Umbilical cord (tissue), 1 donor: ENCODE results near the gene NUDT16L1. TPM values are rescaled to one million over a fixed set of nuclear protein-coding genes. Genes with fewer than 3 reads are reported as not detected.

Experiments
- total RNA-seq: library from RNA; depleted of rRNA; stranded (reverse); fragments of >200 nt; gene quantifications from one replicate; pipeline ENCODE4 v1.2.3, GENCODE V29; 2014; ENCODE audit warnings: low replicate concordance; ENCODE audit not compliant: insufficient read depth

Gene NUDT16L1
- total RNA-seq, 1 donor from 2014 or later = 15.9 TPM

Other genes starting within 250 kb of the NUDT16L1 start
- 17.1 TPM for gene NMRAL1, start 218.9 kb upstream of the NUDT16L1 start, total RNA-seq
- 32.3 TPM for gene HMOX2, start 217.2 kb upstream of the NUDT16L1 start, total RNA-seq
- 7.9 TPM for gene CDIP1, start 154.8 kb upstream of the NUDT16L1 start, total RNA-seq
- gene C16orf96, start 137.2 kb upstream of the NUDT16L1 start, total RNA-seq = 0.48 TPM
- gene UBALD1, start 78.7 kb upstream of the NUDT16L1 start, total RNA-seq = 1.4 TPM
- 21.9 TPM for gene MGRN1, start 68.7 kb upstream of the NUDT16L1 start, total RNA-seq
- gene ANKS3, start 40.7 kb downstream of the NUDT16L1 start, total RNA-seq = 18.8 TPM
- 0.24 TPM for gene DNAAF8, start 41.0 kb downstream of the NUDT16L1 start, total RNA-seq
- 14.0 TPM for gene ZNF500, start 73.6 kb downstream of the NUDT16L1 start, total RNA-seq
- not detected for gene SEPTIN12, start 94.8 kb downstream of the NUDT16L1 start, total RNA-seq
- gene SMIM22, start 101.8 kb downstream of the NUDT16L1 start, total RNA-seq = not detected
- 27.0 TPM for gene ROGDI, start 109.1 kb downstream of the NUDT16L1 start, total RNA-seq
- 28.6 TPM for gene GLYR1, start 153.7 kb downstream of the NUDT16L1 start, total RNA-seq
- gene UBN1, start 153.9 kb downstream of the NUDT16L1 start, total RNA-seq = 31.3 TPM
- gene PPL, start 243.6 kb downstream of the NUDT16L1 start, total RNA-seq = 32.3 TPM